D721Med (cell line): ENCODE data around the gene MVB12A.

Experiments used
- DNase-seq: peaks from one replicate; pipeline ENCODE4 v3.0.0; 2011; ENCODE audit warnings: low spot score; ENCODE audit not compliant: insufficient read length
- FAIRE-seq: peaks from 2 replicates; lab custom pipeline; 2011; peaks lifted over from hg19 to GRCh38; lab: Jason Lieb, UNC
- CTCF ChIP-seq: IDR thresholded peaks from 2 replicates; pipeline ENCODE4 v1.5.1; 2012; ENCODE audit warnings: mild to moderate bottlenecking, control low read depth; ENCODE audit not compliant: insufficient read depth; ENCODE audit errors: missing control alignments

Gene MVB12A

GRCh38 chr19:17405250-17406045 is 14.4 kb upstream of the MVB12A start, which contains the start of gene BST2:
TSS of gene BST2 (minus strand) at chr19:17405630. CDS start at chr19:17405575, 55 bp downstream.
- no peak for DNase-seq
- FAIRE-seq, result no peak
- no peak for TF ChIP-seq CTCF

DNA sequence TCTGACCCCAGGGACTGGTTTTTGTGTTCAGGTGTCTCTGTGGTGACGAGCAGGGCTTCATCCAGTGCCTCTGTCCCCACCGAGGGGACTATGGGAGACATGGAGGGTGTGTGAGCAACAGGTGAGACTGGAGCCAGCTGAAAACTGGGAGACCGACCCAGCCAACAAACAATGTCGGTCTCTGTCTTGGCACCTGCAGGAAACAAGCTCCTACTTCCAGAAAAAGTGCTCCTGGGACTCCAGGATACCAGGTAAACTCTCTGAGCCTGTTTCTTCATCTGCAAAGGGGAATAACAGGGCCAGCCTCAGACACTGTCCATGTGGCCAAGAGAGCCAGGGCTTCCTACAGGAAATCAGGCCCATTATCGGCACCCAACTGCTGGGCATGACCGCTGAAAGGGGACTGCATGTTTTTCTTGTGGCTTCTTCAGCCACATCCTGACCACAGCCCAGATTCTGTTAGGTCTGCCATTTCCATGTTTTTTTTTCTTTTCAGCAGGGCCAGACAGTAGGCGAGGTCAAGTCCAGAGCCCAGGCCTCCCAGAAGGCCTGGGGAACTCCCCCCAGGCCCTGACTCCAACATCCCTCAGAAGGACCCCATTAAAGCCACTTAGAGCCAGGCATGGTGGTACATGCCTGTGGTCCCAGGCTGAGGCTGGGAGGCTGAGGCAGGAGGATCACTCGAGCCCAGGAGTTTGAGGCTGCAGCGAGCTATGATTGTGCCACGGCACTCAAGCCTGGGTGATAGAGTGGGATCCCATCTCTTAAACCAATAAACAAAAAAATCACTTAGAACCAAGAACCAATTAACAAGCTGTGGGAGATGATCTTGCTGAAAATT is 13.6 kb upstream of the MVB12A start:
- DNase-seq (no peak), FAIRE-seq (no peak)
- TF ChIP-seq CTCF, result no peak

- FAIRE-seq, result no peak
- DNase-seq, result no peak
- TF ChIP-seq CTCF, result no peak
Measured at GRCh38 chr19:17406887-17407196, 13.0 kb upstream of the MVB12A start.

GRCh38 chr19:17409990-17410389 is 9.9 kb upstream of the MVB12A start:
- TF ChIP-seq CTCF, result no peak

GRCh38 chr19:17411801-17412200 is 8.0 kb upstream of the MVB12A start:
- DNase-seq, result no peak

More at GRCh38 chr19:17409990-17410389, 9.9 kb upstream of the MVB12A start:
- FAIRE-seq (no peak), DNase-seq (no peak)

GRCh38 chr19:17414097-17414496 is 5.8 kb upstream of the MVB12A start:
- FAIRE-seq, result no peak
- TF ChIP-seq CTCF, result no peak

More at GRCh38 chr19:17411801-17412200, 8.0 kb upstream of the MVB12A start:
- FAIRE-seq, result no peak
- TF ChIP-seq CTCF, result no peak

DNA sequence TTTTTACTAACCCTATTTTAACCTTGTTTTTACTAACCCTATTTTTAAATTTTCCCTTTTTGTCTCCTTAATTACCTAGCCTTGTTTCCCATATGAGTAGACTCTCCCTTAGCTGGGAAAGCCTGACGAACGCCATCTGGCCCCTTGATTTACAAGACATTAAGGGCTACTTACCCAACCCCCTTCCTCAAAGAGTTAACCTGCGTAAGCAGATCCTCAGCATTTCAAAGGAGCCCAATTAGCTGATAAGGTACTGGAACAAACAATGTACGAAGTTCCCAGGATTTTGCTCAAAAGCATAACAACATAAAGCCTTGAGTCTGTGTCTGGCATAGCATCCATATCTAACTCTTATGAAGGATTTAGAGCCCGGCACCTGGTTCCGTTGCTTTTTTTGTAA is 4.7 kb upstream of the MVB12A start:
- no peak for TF ChIP-seq CTCF
- DNase-seq (no peak), FAIRE-seq (no peak)

More at GRCh38 chr19:17414097-17414496, 5.8 kb upstream of the MVB12A start:
- no peak for DNase-seq
